K562 (cell line): Measurements from ENCODE around the gene KCNJ15. TPM values are rescaled to one million over a fixed set of nuclear protein-coding genes. Genes with fewer than 3 reads are reported as not detected.

ENCODE experiments used
- ATAC-seq: fragments of 200-7000 bp; cut with Tn5 transposase; 3 replicates; pipeline ENCODE4 v1.9.1; 2020; ENCODE audit warnings: moderate library complexity
- BruUV-seq: library from RNA; stranded (reverse); fragments of 400-500 nt; replicated peaks from 2 replicates; lab custom pipeline; 2021; lab: Mats Ljungman, UMichigan
- CTCF ChIA-PET: fragments of 300-600 bp; formaldehyde crosslinking; extraction: SDS; loops from one replicate; lab custom pipeline; 2021; ENCODE audit warnings: low intra/inter-chr PET ratio; lab: Yijun Ruan, JAX
- POLR2A ChIA-PET: fragments of 300-600, 350-650 bp; sonication (Branson Sonifier 250); formaldehyde crosslinking; extraction: SDS; loops from one replicate; lab custom pipeline; 2021; ENCODE audit warnings: antibody characterized with exemption, inconsistent platforms; lab: Yijun Ruan, JAX
- DNase-seq, 4 experiments: peaks; one replicate each; pipeline versions ENCODE4 v3.0.0 to v3.0.0-alpha.2; 2011 to 2018; ENCODE audit warnings: low spot score in 3 of 4, mixed read lengths in 3 of 4; ENCODE audit errors: extremely low read depth in 1 of 4
- FAIRE-seq: peaks from 2 replicates; lab custom pipeline; 2011; peaks lifted over from hg19 to GRCh38; lab: Jason Lieb, UNC
- H2AFZ ChIP-seq: 2 replicates; pipeline ENCODE4 v1.6.0; 2011; ENCODE audit warnings: low read depth, low read length, control low read depth, inconsistent platforms
- H3K27ac ChIP-seq: fragments of 200-600 bp; 3 replicates; pipeline ENCODE4 v1.8.0; 2011; ENCODE audit warnings: low read depth, mild to moderate bottlenecking, control low read depth, inconsistent platforms, low read length, moderate library complexity, mixed read lengths; ENCODE audit errors: extremely low read depth
- H3K27me3 ChIP-seq, 2 experiments: fragments of 300-600 bp in 1 of 2; 2 replicates in 1 of 2; 3 replicates in 1 of 2; pipeline versions ENCODE4 v1.6.0 to v1.8.0; 2011; ENCODE audit warnings: inconsistent platforms in 2 of 2, low read length in 2 of 2, mild to moderate bottlenecking in 1 of 2, mixed read lengths in 1 of 2, moderate library complexity in 1 of 2; ENCODE audit not compliant: control insufficient read depth in 2 of 2, insufficient read depth in 2 of 2
- H3K36me3 ChIP-seq: fragments of 300-600 bp; 3 replicates; pipeline ENCODE4 v1.8.0; 2011; ENCODE audit warnings: mild to moderate bottlenecking, low read length, inconsistent platforms; ENCODE audit not compliant: control insufficient read depth, insufficient read depth
- H3K4me1 ChIP-seq, 2 experiments: fragments of 200-600 bp in 1 of 2; replicated peaks in 1 of 2; 2 replicates in 1 of 2; 3 replicates in 1 of 2; pipeline versions ENCODE4 v1.5.1 to v1.8.0; 2011; ENCODE audit warnings: inconsistent platforms in 2 of 2, low read length in 2 of 2, mild to moderate bottlenecking in 1 of 2, mixed read lengths in 1 of 2, moderate library complexity in 1 of 2; ENCODE audit not compliant: control insufficient read depth in 2 of 2, insufficient read depth in 2 of 2
- H3K4me2 ChIP-seq: 2 replicates; pipeline ENCODE4 v1.6.1; 2011; ENCODE audit warnings: low read length, control low read depth, inconsistent platforms, mixed read lengths; ENCODE audit not compliant: insufficient read depth
- H3K4me3 ChIP-seq: fragments of 200-600 bp; sonication (generic), shearing (Covaris generic); 2 replicates; pipeline ENCODE4 v1.5.1; 2016; ENCODE audit warnings: control low read depth, inconsistent platforms
- H3K79me2 ChIP-seq: fragments of 200-600 bp; 3 replicates; pipeline ENCODE4 v1.8.0; 2011; ENCODE audit warnings: low read length, inconsistent platforms; ENCODE audit not compliant: control insufficient read depth, insufficient read depth
- H3K9ac ChIP-seq, 2 experiments: 2 replicates each; pipeline versions ENCODE4 v1.6.0 to v1.6.1; 2011; ENCODE audit warnings: low read depth in 2 of 2, low read length in 2 of 2, control low read depth in 1 of 2, inconsistent platforms in 1 of 2, mild to moderate bottlenecking in 1 of 2, mixed read lengths in 1 of 2; ENCODE audit not compliant: insufficient read depth in 1 of 2
- H3K9me1 ChIP-seq: one replicate; pipeline ENCODE4 v1.6.0; 2011; ENCODE audit warnings: inconsistent platforms, mild to moderate bottlenecking, low read length, moderate library complexity; ENCODE audit not compliant: control insufficient read depth, insufficient read depth
- H3K9me3 ChIP-seq: replicated peaks from 2 replicates; pipeline ENCODE4 v1.5.1; 2011; ENCODE audit warnings: low read depth, low read length, inconsistent platforms; ENCODE audit not compliant: control insufficient read depth, insufficient read depth
- H4K20me1 ChIP-seq: replicated peaks from 2 replicates; pipeline ENCODE4 v1.6.1; 2011; ENCODE audit warnings: low read length, inconsistent platforms, mixed read lengths; ENCODE audit not compliant: control insufficient read depth, insufficient read depth
- GTF2A2 ChIP-seq: IDR thresholded peaks from 2 replicates; pipeline ENCODE4 v1.6.1; 2016; ENCODE audit warnings: mild to moderate bottlenecking, missing genetic modification characterization, missing compliant biosample characterization
- GTF2E2 ChIP-seq: fragments of 200-800 bp; sonication (Bioruptor generic); IDR thresholded peaks from 2 replicates; pipeline ENCODE4 v1.6.1; 2016; ENCODE audit warnings: missing genetic modification characterization, missing compliant biosample characterization
- HMBOX1 ChIP-seq: sonication (generic); IDR thresholded peaks from 2 replicates; pipeline ENCODE4 v1.6.1; 2016
- HNRNPL ChIP-seq: fragments of 200-400 bp; formaldehyde crosslinking; IDR thresholded peaks from 2 replicates; pipeline ENCODE4 v1.6.1; 2017; ENCODE audit warnings: low read depth, mild to moderate bottlenecking, low read length
- MEIS2 ChIP-seq: fragments of 450-650 bp; IDR thresholded peaks from 2 replicates; pipeline ENCODE4 v1.6.1; 2014; ENCODE audit warnings: mild to moderate bottlenecking; ENCODE audit not compliant: partially characterized antibody
- SNAPC5 ChIP-seq: fragments of 250-450 bp; sonication (Bioruptor Pico); IDR thresholded peaks from 2 replicates; pipeline ENCODE4 v1.8.0; 2021; ENCODE audit warnings: moderate library complexity, mild to moderate bottlenecking, inconsistent platforms
- ZFP91 ChIP-seq: sonication (generic); formaldehyde crosslinking; IDR thresholded peaks from 2 replicates; pipeline ENCODE4 v1.8.0; 2022; ENCODE audit warnings: mild to moderate bottlenecking, missing genetic modification reagents
- ZNF184 ChIP-seq: sonication (generic); formaldehyde crosslinking; IDR thresholded peaks from 2 replicates; pipeline ENCODE4 v1.5.0; 2020; ENCODE audit warnings: missing genetic modification reagents
- WGBS: fragments of 100-300 bp; shearing (Covaris generic); methylation state at CpG from one replicate; pipeline ENCODE4 v1.1.6; 2016; ENCODE audit warnings: low coverage, mixed read lengths; ENCODE audit not compliant: insufficient coverage; ENCODE audit errors: missing lambda C conversion rate; 5-methylcytosine and 5-hydroxymethylcytosine counted together
- in situ Hi-C: fragments of 300-500 bp; cut with MboI; formaldehyde crosslinking; loops from 4 replicates; pipeline ENCODE4 v1.15.0; 2018; ENCODE audit warnings: inconsistent platforms, mixed read lengths
- intact Hi-C: fragments of 100-400 bp; cut with micrococcal nuclease; formaldehyde crosslinking; loops from 2 replicates; pipeline ENCODE4 v1.14.2; 2022
- polyA plus RNA-seq, 8 experiments: library from polyadenylated mRNA; depleted of rRNA in 4 of 8; stranded (reverse) in 5 of 8; unstranded in 3 of 8; fragments of >200 nt; fragmentation: Nextera tagmentation in 2 of 8; fragmentation: Illumina TruSeq in 1 of 8; extraction: Ambion mirVana in 2 of 8; extraction: Trizol in 1 of 8; gene quantifications; 2 replicates each; pipeline versions ENCODE4 v1.2.1 to v1.2.3, GENCODE V29; 2011 to 2014; ENCODE audit warnings: inconsistent platforms in 1 of 8, missing spikeins in 1 of 8
- total RNA-seq, 7 experiments: library from RNA; depleted of rRNA in 6 of 7; stranded (reverse); fragments of >200 nt in 6 of 7; fragmentation: Illumina TruSeq in 2 of 7; extraction: Trizol in 2 of 7; gene quantifications; 2 replicates each; pipeline versions ENCODE4 v1.2.1 to v1.2.3, GENCODE V29; 2011 to 2021; ENCODE audit warnings: low replicate concordance in 1 of 7

The KCNJ15 gene
- total and polyA plus RNA-seq, 9 of the 15 experiments (the other 6 are each of a cell fraction or from before 2014, with no cell fraction given): 0.20 to 3.0 (median 0.72) TPM; not detected in 1

GRCh38 chr21:38327984-38328383, 71.2 kb downstream of the KCNJ15 start:
- no peaks in the 10 kb centered on the region for H3K9me3 ChIP-seq
- TF ChIP-seq HMBOX1 (no peak), HNRNPL (no peak), SNAPC5 (no peak)
- no peaks in the 10 kb centered on the region; a peak in 1 of 5 replicates for H3K4me1 ChIP-seq
- no TSS peak for BruUV-seq
- FAIRE-seq: no peak
- H3K9me1 ChIP-seq: no peaks in the 10 kb centered on the region
- no peaks in the 10 kb centered on the region for H3K79me2 ChIP-seq
- H4K20me1 ChIP-seq: no peaks in the 10 kb centered on the region; the same call in 1 of the 2 replicates
- H3K36me3 ChIP-seq: no peaks in the 10 kb centered on the region
- in situ Hi-C loops: no loop called here
- POLR2A ChIA-PET: no interaction called here
- H3K27me3 ChIP-seq: peaks cover 2 to 5% of the 10 kb centered on the region in 2 experiments; a peak in 3 of 5 replicates
- H3K27ac ChIP-seq: no peak overlapping the region
- no peak overlapping the region for H3K4me3 ChIP-seq
- intact Hi-C loops: no loop called here
- H3K9ac ChIP-seq: no peak overlapping the region
- no peak for DNase-seq
- no peak for ATAC-seq
- 25% methylated on average over 1 of the region's 1 CpG for WGBS
- H2AFZ ChIP-seq: no peak overlapping the region
- no peak overlapping the region for H3K4me2 ChIP-seq
- CTCF ChIA-PET: no interaction called here

- DNase-seq: no peak
- FAIRE-seq: no peak
- CTCF ChIA-PET: no interaction called here
- POLR2A ChIA-PET: no interaction called here
- Histone ChIP-seq H3K4me1 (no peaks in the 10 kb centered on the region; a peak in 1 of 5 replicates), H3K27me3 (peaks cover 2 to 5% of the 10 kb centered on the region in 2 experiments; a peak in 2 of 5 replicates), H2AFZ (no peak overlapping the region), H3K79me2 (no peaks in the 10 kb centered on the region), H3K4me2 (no peak overlapping the region), H3K9me1 (no peaks in the 10 kb centered on the region), H3K27ac (no peak overlapping the region), H4K20me1 (no peaks in the 10 kb centered on the region; the same call in 1 of the 2 replicates), H3K9me3 (no peaks in the 10 kb centered on the region), H3K9ac (no peak overlapping the region), H3K36me3 (no peaks in the 10 kb centered on the region), H3K4me3 (no peak overlapping the region)
- no peak for ATAC-seq
- no TSS peak for BruUV-seq
- intact Hi-C loops: no loop called here
- WGBS: 0% methylated on average over 2 of the region's 2 CpGs
- TF ChIP-seq GTF2A2 (tag): no peak
- TF ChIP-seq GTF2E2: no peak
- no peak for TF ChIP-seq ZNF184
- TF ChIP-seq MEIS2: no peak
- no peak for TF ChIP-seq ZFP91 (CRISPR knock-in tag)
- in situ Hi-C loops: no loop called here
Measured at GRCh38 chr21:38329162-38329561, 72.4 kb downstream of the KCNJ15 start.
